HG02798 (cell line): ENCODE measurements around the gene NIF3L1.

ENCODE experiments used
- ATAC-seq: cut with Tn5 transposase; IDR thresholded peaks from one replicate; pipeline ENCODE4 v1.9.1; 2021; ENCODE audit warnings: mild to moderate bottlenecking; ENCODE audit not compliant: unreplicated experiment, poor library complexity

Gene NIF3L1

DNA sequence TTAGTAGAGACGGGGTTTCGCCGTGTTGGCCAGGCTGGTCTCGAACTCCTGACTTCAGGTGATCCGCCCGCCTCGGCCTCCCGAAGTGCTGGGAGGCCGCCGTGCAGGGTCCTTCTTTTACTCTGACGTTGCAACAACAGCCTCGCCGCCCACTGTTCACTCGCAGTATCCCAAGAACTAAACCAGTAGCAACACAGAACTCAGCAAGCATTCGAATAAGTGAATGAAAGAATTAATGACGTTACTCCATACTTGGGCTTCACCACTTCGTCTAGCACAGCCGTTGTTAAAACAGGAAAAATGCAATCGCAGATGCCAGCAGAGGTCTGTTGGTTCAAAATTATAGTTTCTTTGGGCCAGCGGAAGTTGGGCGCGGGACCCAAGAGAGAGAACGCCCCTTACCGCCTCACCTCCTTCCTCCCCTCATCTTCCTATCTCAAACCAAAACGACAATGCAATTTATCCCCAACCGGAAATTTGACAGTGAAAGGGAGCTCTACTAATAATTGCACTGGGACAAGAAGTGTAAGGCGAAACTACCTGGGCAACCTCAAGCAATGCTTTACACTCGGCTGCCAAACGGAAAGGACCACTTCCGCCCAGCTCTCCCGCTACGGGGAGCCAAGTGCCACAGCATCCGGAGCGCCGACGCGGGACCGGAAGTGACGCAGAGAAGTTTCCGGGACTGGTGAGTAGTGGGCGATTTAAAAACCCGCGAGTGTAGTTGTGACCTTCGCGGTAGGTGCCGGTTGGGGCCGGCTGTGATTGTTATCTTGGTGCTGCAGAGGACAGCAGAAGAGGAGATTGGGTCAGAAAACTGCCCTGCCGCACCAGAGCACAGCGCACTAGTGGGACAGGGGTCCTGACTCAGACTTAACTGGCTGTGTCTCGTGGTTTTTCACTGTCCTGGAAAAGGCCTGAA is at the start of gene NIF3L1, which contains the start of gene PPIL3:
NIF3L1 (plus strand) TSS at position 668 of the 922 bp plus-strand sequence. CDS start 2,573 bp downstream, outside the sequence.
PPIL3 (minus strand) TSS at position 374 of the 922 bp plus-strand sequence. CDS start 1,462 bp downstream, outside the sequence.
- ATAC-seq = peak; percentile 90

GRCh38 chr2:200839513-200839912 is 49.7 kb upstream of the NIF3L1 start:
- ATAC-seq = no peak

DNA sequence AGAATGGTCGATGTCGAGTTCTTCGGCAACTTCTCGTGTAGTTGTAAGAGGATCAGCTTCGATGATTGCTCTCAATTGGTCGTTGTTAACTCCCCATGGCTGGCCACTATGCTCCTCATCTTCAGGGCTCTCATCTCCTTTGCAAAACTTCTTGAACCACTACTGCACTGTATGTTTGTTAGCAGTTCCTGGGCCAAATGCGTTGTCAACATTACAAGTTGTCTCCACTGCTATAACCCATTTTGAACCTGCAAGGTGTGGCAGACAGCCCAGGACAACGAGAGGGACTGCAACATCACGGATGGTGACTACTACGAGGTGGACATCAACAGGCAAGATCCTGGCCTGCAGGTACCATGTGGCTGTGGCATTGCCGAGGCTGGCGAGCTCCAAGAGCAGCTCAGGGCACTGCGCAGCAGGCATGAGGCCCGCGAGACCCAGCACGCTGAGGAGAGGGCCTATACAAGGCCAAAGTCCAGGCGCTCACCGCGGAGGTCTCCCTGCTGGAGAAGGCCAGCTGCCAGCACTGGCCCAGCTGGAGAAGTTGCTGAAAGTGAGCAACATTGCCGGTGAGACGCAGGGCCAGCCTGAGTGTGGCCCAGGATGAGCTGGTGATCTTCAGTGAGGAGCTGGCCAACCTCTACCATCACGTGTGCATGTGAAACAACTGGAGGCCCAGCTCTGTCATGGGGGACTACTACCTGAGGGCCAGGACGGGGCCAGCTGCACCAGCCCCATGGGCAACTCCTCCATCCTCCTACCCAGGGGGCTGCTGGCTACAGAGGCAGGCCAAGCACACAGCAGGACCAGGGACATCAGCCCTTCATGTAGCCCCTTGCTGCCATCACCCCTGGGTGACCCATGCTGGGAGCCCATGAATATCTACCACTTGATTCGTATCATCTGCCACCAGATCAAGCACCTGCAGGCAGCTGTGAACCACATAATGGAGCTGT is 44.9 kb upstream of the NIF3L1 start:
- no peak for ATAC-seq

DNA sequence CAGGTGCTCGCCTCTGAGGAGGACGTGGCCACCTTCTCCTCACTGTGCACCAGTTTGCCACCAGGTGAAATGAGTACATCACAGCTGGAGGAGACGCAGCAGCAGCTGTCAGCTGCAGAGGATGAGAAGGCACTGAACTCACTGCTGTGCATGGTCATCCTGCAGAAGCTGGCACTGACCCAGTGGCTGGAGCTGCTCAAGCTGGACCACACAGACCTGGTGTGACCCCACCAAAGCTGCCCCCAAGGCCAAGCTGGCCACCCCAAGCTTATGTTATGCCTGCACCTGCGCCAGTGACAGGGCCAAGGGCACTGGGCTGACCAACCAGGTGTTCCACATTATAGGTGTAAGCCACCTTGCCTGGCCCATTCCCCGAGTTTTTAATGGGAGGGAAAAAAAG is 44.0 kb upstream of the NIF3L1 start:
- ATAC-seq = no peak

GRCh38 chr2:200845669-200846325 is 43.4 kb upstream of the NIF3L1 start:
- ATAC-seq = no peak

- no peak for ATAC-seq
Measured at GRCh38 chr2:200847269-200847668, 41.9 kb upstream of the NIF3L1 start.

DNA sequence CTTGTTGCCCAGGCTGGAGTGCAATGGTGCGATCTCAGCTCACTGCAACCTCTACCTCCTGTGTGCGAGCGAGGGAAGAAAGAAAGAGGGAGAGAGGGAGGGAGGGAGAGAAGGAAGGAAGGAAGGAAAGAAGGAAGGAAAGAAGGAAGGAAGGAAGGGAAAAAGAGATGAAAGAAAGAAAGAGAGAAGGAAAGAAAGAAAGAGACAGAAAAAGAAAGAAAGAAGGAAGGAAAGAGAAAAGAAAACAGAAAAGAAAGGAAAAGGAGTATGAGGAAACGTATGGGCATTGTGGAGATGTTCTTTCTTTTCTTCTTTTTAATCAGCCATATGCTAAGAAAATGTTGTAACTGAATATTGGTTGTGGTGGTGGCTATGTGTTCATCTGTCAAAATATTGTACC is 41.2 kb upstream of the NIF3L1 start:
- no peak for ATAC-seq

GRCh38 chr2:200850512-200851256 is 38.5 kb upstream of the NIF3L1 start:
- ATAC-seq = no peak

GRCh38 chr2:200851398-200852248 is 37.5 kb upstream of the NIF3L1 start:
- no peak for ATAC-seq

GRCh38 chr2:200852605-200853004 is 36.6 kb upstream of the NIF3L1 start:
- no peak for ATAC-seq

GRCh38 chr2:200856806-200857205 is 32.4 kb upstream of the NIF3L1 start:
- ATAC-seq = no peak

GRCh38 chr2:200860092-200860795 is 28.9 kb upstream of the NIF3L1 start:
- ATAC-seq = no peak

GRCh38 chr2:200861617-200862155 is 27.5 kb upstream of the NIF3L1 start:
- ATAC-seq = no peak

DNA sequence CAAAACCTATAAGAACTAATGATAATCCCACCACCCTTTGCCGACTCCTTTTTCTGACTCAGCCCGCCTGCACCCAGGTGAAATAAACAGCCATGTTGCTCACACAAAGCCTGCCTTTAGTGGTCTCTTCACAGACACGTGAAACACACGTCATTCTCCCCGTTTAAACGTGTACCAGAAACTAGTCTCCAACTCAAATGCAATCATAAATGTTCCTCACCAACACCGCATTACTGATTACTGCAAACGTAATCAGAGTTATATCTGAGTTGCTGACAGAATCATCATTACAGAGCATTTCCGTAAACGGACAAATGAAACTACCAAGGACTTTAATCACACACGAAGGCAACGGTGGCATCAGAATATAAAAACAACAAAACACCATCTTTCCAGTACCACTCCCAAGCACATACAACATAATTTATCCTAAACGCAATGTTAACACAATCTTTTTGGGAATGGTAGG is 26.6 kb upstream of the NIF3L1 start:
- no peak for ATAC-seq

GRCh38 chr2:200863782-200864175 is 25.4 kb upstream of the NIF3L1 start:
- peak; percentile 1 for ATAC-seq

DNA sequence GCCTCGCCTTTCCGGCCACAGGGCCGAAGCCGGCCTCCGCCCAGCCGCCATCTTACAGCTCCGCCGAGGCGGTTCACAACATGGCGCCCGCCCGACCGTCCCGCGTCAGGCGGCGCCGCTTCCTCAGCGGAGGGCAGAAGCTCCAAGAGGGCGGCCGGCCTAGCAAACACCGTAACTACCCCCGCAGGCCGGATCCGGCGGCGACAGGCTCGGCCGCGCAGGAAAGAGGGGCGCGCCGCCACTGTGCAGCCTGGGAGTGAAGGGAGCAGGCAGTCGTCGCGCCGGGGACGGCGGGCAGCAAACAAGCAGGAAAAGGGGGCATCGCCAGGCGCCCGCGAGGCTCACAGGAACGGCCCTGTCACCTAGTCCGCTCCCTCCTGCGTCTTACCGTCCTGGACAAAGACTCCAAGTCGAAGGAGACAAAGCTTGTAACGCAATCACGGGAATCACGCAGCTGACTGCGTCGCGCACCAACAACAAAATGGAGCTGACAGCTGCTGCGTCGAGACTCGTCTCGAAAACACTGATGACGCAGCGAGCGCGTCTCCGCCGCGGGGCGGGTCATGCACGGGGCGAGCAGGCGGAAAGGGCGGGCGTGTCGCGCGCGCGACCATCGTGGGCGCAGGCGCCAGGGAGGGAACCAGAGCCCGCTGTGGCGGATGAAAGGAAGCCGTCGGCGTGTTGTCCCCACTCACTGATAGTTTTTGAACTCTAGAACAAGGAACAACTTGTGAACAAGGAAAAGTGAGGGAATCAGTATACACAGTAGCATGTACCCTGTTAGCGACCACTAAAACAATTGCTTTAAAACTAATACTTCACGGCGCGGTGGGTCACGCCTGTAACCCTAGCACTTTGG is 24.8 kb upstream of the NIF3L1 start, which contains the start of gene CLK1:
CLK1 (minus strand) TSS at position 483 of the 859 bp plus-strand sequence. CDS start 2,796 bp downstream, outside the sequence.
- peak; percentile 92 for ATAC-seq

- no peak for ATAC-seq
Measured at GRCh38 chr2:200869014-200869413, 20.2 kb upstream of the NIF3L1 start.
